GM23338 (cell line): ENCODE results near the gene DERA.

ENCODE experiments used
- EZH2phosphoT487 ChIP-seq: fragments of 200-600 bp; sonication (generic); IDR thresholded peaks from one replicate; pipeline ENCODE4 v1.8.1; 2018; ENCODE audit warnings: antibody characterized with exemption; ENCODE audit not compliant: unreplicated experiment
- POLR2AphosphoS5 ChIP-seq: IDR thresholded peaks from 2 replicates; pipeline ENCODE4 v1.6.1; 2016; ENCODE audit warnings: antibody characterized with exemption, low read depth
- ZNF331 ChIP-seq: fragments of 250-450 bp; sonication (Bioruptor Pico); IDR thresholded peaks from 2 replicates; pipeline ENCODE4 v1.5.0; 2020; ENCODE audit warnings: low read depth, mild to moderate bottlenecking, moderate library complexity
- TF ChIP-seq, protein P1 (sequence below), 2 experiments: fragments of 200-600 bp in 1 of 2; sonication (generic) in 1 of 2; conservative IDR thresholded peaks; 2 replicates each; pipeline versions ENCODE4 v1.5.1 to v1.6.1; 2016 to 2017; ENCODE audit warnings: antibody characterized with exemption in 2 of 2, low read depth in 2 of 2, mild to moderate bottlenecking in 2 of 2, moderate library complexity in 1 of 2

DNA sequence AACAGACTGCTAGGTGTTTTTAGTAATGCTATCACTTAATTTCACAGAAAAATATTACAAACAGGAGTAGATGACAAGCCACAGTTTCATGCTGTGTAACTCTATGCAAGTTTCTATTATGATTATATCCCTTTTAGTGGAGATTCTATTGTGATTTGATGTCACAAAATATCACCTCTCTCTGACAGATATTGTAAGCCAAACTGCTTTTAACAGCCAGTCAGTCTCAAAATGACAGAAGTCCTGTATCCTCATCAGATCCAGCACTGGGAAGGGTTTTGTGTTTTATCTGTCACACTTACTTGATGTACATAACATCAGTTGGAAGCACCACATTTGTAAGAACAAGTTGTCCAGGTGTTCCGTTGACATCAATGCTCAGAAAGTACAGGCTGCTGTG lies 164.8 kb downstream of the DERA start:
- TF ChIP-seq POLR2AphosphoS5, result no peak
- TF ChIP-seq, protein P1, sequence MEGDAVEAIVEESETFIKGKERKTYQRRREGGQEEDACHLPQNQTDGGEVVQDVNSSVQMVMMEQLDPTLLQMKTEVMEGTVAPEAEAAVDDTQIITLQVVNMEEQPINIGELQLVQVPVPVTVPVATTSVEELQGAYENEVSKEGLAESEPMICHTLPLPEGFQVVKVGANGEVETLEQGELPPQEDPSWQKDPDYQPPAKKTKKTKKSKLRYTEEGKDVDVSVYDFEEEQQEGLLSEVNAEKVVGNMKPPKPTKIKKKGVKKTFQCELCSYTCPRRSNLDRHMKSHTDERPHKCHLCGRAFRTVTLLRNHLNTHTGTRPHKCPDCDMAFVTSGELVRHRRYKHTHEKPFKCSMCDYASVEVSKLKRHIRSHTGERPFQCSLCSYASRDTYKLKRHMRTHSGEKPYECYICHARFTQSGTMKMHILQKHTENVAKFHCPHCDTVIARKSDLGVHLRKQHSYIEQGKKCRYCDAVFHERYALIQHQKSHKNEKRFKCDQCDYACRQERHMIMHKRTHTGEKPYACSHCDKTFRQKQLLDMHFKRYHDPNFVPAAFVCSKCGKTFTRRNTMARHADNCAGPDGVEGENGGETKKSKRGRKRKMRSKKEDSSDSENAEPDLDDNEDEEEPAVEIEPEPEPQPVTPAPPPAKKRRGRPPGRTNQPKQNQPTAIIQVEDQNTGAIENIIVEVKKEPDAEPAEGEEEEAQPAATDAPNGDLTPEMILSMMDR (conservative IDR thresholded peaks at IDR 0.05; ENCODE audit: low read depth in 2 of 2), result no peak
- no peak for TF ChIP-seq EZH2phosphoT487
- TF ChIP-seq ZNF331 (CRISPR knock-in tag), result no peak
